Nephron (organoid): Measurements from ENCODE around the gene ECHS1.
"Not testable (repeated sequence)": the region's sequence is repeated elsewhere in the genome, so short reads cannot be mapped to it uniquely, and the experiment has no call there.

ENCODE experiments used
- H3K27ac Mint-ChIP-seq, 3 experiments: 2 replicates each; pipeline ENCODE4 v1.8.0; 2020; ENCODE audit warnings: mixed read lengths in 3 of 3, mild to moderate bottlenecking in 2 of 3, moderate library complexity in 1 of 3
- H3K27me3 Mint-ChIP-seq: 2 replicates; pipeline ENCODE4 v1.8.0; 2021; ENCODE audit warnings: low read depth, mild to moderate bottlenecking, moderate library complexity, mixed read lengths
- H3K36me3 Mint-ChIP-seq: 2 replicates; pipeline ENCODE4 v1.8.0; 2020; ENCODE audit warnings: low read depth, mixed read lengths
- H3K4me1 Mint-ChIP-seq: 2 replicates; pipeline ENCODE4 v1.8.0; 2020; ENCODE audit warnings: mixed read lengths
- H3K4me3 Mint-ChIP-seq, 3 experiments: 2 replicates each; pipeline ENCODE4 v1.8.0; 2020; ENCODE audit warnings: mild to moderate bottlenecking in 3 of 3, mixed read lengths in 3 of 3, moderate library complexity in 2 of 3
- H3K9me3 Mint-ChIP-seq: 2 replicates; pipeline ENCODE4 v1.8.0; 2020; ENCODE audit warnings: mixed read lengths
- TF ChIP-seq, protein P1 (sequence below), 3 experiments: fragments of 200-600 bp; sonication (generic); IDR thresholded peaks; one replicate each; pipeline ENCODE4 v1.5.0; 2021; ENCODE audit warnings: antibody characterized with exemption in 3 of 3; ENCODE audit not compliant: unreplicated experiment in 3 of 3

The ECHS1 gene

DNA sequence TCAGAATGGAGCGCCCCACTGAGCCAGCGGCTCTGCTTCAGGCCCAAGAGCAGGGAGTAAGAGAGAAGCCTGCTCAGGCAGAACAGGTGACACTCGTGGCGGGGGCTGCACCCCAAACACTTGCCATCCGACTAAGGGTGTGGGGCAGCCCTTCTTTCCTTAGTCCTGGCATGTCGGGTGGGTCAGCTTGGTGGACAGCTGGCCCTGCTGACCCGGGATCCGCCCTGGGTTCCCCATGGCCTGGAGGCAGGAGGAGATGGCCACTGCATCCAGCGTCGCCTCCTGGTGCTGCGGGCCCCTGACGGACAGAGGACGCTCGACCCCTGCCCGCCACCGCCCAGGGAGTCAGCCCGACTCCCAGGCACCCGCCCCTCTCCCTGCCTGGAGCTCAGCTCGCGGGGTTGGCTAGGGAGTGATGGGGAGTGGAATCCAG is 4.7 kb upstream of the ECHS1 start:
- Mint-ChIP-seq H3K27me3 (peaks cover 5% of the 10 kb centered on the region), H3K9me3 (no peaks in the 10 kb centered on the region), H3K4me1 (peaks cover 20% of the 10 kb centered on the region), H3K27ac (peak overlapping the region; percentile 23 to 61 (median 60)), H3K36me3 (peaks cover 3% of the 10 kb centered on the region), H3K4me3 (peak overlapping the region; percentile 84 to 88 (median 86))
- TF ChIP-seq, protein P1, sequence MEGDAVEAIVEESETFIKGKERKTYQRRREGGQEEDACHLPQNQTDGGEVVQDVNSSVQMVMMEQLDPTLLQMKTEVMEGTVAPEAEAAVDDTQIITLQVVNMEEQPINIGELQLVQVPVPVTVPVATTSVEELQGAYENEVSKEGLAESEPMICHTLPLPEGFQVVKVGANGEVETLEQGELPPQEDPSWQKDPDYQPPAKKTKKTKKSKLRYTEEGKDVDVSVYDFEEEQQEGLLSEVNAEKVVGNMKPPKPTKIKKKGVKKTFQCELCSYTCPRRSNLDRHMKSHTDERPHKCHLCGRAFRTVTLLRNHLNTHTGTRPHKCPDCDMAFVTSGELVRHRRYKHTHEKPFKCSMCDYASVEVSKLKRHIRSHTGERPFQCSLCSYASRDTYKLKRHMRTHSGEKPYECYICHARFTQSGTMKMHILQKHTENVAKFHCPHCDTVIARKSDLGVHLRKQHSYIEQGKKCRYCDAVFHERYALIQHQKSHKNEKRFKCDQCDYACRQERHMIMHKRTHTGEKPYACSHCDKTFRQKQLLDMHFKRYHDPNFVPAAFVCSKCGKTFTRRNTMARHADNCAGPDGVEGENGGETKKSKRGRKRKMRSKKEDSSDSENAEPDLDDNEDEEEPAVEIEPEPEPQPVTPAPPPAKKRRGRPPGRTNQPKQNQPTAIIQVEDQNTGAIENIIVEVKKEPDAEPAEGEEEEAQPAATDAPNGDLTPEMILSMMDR (IDR thresholded peaks at IDR 0.05; ENCODE audit: unreplicated experiment in 3 of 3), result no peak

DNA sequence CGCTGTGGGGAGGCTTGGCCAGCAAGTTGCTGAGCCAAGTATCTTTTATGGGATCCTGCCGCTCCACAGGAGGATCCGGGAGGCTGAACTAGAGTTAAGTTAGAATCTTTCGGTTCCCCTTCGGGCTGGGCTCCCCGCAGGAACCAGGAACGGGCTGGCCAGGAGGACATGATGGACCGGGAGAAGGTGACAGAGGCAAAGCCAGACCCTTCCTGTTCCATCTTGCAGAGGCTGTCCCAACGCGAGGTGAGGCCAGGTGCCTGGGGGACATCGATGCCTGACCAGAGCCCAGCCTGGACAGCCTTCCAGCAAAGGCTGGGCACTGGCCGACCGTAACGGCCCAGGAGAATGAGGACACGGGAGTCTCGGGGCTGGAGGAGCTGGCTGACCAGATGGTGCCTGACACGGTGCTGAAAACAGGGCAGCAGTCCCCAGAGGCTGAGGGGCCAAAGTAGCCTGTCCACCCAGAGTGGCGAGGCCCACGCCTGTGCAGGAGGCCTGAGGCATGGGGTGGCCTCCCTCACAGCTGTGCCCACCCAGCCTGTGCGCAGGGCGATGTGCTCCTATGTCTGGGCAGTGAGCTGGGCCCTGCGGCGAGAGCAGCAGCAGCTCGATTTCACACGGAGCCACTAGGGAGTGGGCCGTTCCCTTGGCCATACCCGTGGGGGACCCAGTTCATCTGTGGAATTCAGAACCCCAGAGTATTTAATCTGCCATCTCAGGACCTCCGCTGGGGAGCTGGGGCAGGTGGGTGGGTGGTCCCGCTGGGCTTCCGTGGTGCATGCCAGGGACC is 4.1 kb upstream of the ECHS1 start:
- TF ChIP-seq, protein P1 (IDR thresholded peaks at IDR 0.05; ENCODE audit: unreplicated experiment in 3 of 3), result no peak
- Mint-ChIP-seq H3K36me3 (peaks cover 3% of the 10 kb centered on the region), H3K4me1 (peaks cover 20% of the 10 kb centered on the region), H3K4me3 (peak overlapping the region; percentile 69 to 73 (median 71)), H3K27ac (no peak overlapping the region), H3K27me3 (peaks cover 5% of the 10 kb centered on the region), H3K9me3 (no peaks in the 10 kb centered on the region)

DNA sequence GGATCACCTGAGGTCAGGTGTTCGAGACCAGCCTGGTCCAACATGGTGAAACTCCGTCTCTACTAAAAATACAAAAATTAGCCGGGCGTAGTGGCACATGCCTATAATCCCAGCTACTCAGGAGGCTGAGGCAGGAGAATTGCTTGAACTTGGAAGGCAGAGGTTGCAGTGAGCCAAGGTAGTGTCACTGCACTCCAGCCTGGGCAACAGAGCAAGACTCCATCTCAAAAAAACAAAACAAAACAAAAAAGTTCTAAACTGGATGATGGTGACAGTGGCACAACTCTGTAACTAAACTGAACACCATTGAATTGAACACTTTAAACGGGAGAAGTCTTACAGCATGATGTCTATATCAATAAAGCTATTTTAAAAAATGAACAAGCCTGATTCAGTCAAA is 3.0 kb upstream of the ECHS1 start:
- Mint-ChIP-seq H3K4me1 (peaks cover 20% of the 10 kb centered on the region), H3K4me3 (peak overlapping the region; percentile 65 to 71 (median 69)), H3K27ac (peak overlapping the region in 1 of 3 experiments; percentile 54)
- H3K36me3 Mint-ChIP-seq, H3K27me3 Mint-ChIP-seq, H3K9me3 Mint-ChIP-seq: not testable (repeated sequence)

DNA sequence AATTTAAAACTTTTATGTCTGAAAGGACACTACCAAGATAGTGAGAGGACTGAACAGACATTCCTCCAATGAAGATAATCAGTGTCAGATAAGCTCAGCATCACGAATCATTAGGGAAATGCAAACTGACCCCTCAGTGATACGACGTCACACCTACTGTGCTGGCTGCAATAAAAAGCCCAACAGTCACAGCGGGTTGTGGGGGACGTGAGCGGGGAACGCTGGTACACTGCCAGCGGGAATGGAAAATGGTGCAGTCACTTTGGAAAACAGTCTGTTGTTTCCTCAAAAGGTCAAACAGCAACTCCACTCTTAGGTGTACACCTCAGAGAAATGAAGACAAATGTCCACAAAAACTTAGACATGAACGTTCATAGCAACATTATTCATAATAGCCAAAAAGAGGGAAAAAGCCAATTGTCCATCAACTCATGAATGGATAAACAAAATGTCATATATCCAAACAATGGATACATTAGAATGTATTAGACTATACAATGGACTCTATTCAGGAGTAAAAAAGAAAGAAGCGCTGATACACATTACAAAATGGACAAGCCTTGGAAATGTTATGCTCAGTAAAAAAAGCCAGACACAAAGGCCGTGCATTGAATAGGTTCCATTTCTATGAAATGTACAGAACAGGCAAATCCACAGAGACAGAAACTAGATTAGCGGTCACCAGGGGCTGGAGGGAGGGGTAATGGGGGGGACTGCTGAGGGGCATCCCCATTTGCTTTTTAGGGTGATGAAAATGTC is 2.4 kb upstream of the ECHS1 start:
- Mint-ChIP-seq H3K9me3 (no peaks in the 10 kb centered on the region), H3K27ac (peak overlapping the region; percentile 58 to 93 (median 72)), H3K27me3 (peaks cover 5% of the 10 kb centered on the region), H3K4me3 (peak overlapping the region; percentile 42 to 80 (median 65)), H3K4me1 (peaks cover 22% of the 10 kb centered on the region), H3K36me3 (peaks cover under 1% of the 10 kb centered on the region)
- TF ChIP-seq, protein P1 (IDR thresholded peaks at IDR 0.05; ENCODE audit: unreplicated experiment in 3 of 3), result no peak

DNA sequence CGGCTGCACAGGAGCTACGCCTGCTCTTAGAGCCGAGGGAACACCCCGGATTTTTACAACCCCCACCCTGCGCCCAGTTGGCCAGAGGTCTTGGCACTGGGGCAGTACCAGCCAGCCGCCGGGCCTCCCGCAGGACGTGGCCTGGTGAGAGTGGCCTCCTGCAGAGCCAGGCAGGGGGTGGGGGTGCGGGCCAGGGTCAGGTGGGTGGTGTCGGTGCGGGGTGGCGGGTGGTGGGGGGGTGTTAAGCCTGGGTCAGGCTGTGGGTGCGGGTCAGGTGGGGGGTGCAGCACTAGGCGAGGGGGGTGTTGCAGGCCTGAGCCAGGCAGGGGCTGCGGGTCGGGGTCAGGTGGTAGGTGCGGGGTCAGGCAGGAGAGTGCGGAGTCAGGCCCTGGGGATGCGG is 647 bp downstream of the ECHS1 start:
- Mint-ChIP-seq H3K36me3 (peaks cover 24% of the 10 kb centered on the region), H3K27ac (no peak overlapping the region), H3K4me1 (peaks cover 44% of the 10 kb centered on the region), H3K9me3 (no peaks in the 10 kb centered on the region), H3K27me3 (peaks cover 5% of the 10 kb centered on the region), H3K4me3 (peak overlapping the region; percentile 82 to 88 (median 85))
- TF ChIP-seq, protein P1 (IDR thresholded peaks at IDR 0.05; ENCODE audit: unreplicated experiment in 3 of 3), result no peak

DNA sequence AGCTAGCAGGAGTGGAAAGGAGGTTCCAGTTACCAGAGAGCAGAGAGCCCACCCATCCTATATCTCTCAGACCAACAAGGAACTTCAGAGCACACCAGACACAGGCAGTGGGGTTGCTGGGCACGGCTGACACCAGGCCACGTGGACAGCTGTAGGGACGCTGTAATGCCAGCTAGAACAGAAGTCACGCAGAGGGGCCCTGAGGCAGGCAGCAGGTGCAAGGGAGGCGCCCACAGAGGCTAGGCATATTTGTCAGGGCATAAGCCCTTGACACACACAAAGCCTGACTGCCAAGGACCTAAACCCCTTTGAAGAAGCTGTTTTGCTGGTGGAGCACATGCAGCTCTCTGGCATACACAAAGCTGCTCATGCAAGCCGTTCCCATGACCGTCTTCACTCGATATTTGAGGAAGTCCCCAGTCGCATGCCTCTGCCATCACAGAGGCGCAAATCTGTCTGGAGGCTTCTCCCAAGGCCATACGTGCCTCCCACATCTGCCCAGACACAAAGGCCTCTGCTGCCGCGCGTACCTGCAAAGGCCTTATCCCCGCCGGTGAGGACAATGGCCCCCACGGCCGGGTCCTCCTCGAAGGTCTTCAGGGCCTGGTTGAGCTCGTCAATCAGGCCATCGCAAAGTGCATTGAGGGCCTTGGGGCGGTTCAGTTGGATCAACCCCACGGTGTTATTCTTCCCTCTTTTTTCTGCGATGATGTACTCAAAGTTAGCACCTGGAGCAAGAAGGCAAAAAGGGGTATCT is 2.9 kb downstream of the ECHS1 start:
- peaks cover 39% of the 10 kb centered on the region for H3K4me1 Mint-ChIP-seq
- peaks cover 5% of the 10 kb centered on the region for H3K27me3 Mint-ChIP-seq
- TF ChIP-seq, protein P1 (IDR thresholded peaks at IDR 0.05; ENCODE audit: unreplicated experiment in 3 of 3), result no peak
- peaks cover 32% of the 10 kb centered on the region for H3K36me3 Mint-ChIP-seq
- H3K4me3 Mint-ChIP-seq, result peak overlapping the region; percentile 82 to 85 (median 85)
- H3K9me3 Mint-ChIP-seq, result no peaks in the 10 kb centered on the region
- H3K27ac Mint-ChIP-seq, result peak overlapping the region in 2 of 3 experiments; percentile 14 to 24
